ENCODE measurements around the gene ATOH8. TPM values are rescaled to one million over a fixed set of nuclear protein-coding genes. Genes with fewer than 3 reads are reported as not detected.

ATOH8 gene
- total RNA-seq, 2 experiments from 2014 or later = not detected

GRCh38 chr2:85728342-85728741 lies 25.4 kb upstream of the ATOH8 start:
- H3K4me1 Mint-ChIP-seq = peaks cover 5% of the 10 kb centered on the region
- no peaks in the 10 kb centered on the region for H3K9me3 Mint-ChIP-seq
- no peaks in the 10 kb centered on the region for H3K36me3 Mint-ChIP-seq
- no peak overlapping the region for H3K27ac Mint-ChIP-seq
- H3K4me3 Mint-ChIP-seq = no peak overlapping the region
- H3K27me3 Mint-ChIP-seq = peaks cover 17% of the 10 kb centered on the region
- DNase-seq = no peak

GRCh38 chr2:85728883-85729824 lies 24.6 kb upstream of the ATOH8 start:
- Mint-ChIP-seq H3K27ac (no peak overlapping the region), H3K4me1 (peaks cover 5% of the 10 kb centered on the region), H3K36me3 (no peaks in the 10 kb centered on the region), H3K27me3 (peaks cover 19% of the 10 kb centered on the region), H3K9me3 (no peaks in the 10 kb centered on the region), H3K4me3 (no peak overlapping the region)
- DNase-seq = peak; percentile 77

GRCh38 chr2:85729825-85730510 lies 23.8 kb upstream of the ATOH8 start:
- DNase-seq = no peak
- H3K27ac Mint-ChIP-seq = no peak overlapping the region
- no peak overlapping the region for H3K4me3 Mint-ChIP-seq
- no peaks in the 10 kb centered on the region for H3K9me3 Mint-ChIP-seq
- peaks cover 5% of the 10 kb centered on the region for H3K4me1 Mint-ChIP-seq
- peaks cover 20% of the 10 kb centered on the region for H3K27me3 Mint-ChIP-seq
- no peaks in the 10 kb centered on the region for H3K36me3 Mint-ChIP-seq

- no peak overlapping the region for H3K27ac Mint-ChIP-seq
- H3K4me3 Mint-ChIP-seq = no peak overlapping the region
- no peaks in the 10 kb centered on the region for H3K9me3 Mint-ChIP-seq
These were observed 23.0 kb upstream of the ATOH8 start for GRCh38 chr2:85730686-85731230.

GRCh38 chr2:85731606-85732005 lies 22.2 kb upstream of the ATOH8 start:
- DNase-seq = no peak
- Mint-ChIP-seq H3K4me1 (peaks cover 5% of the 10 kb centered on the region), H3K9me3 (no peaks in the 10 kb centered on the region), H3K27me3 (peaks cover 20% of the 10 kb centered on the region), H3K4me3 (no peak overlapping the region), H3K36me3 (no peaks in the 10 kb centered on the region), H3K27ac (no peak overlapping the region)

More at GRCh38 chr2:85730686-85731230, 23.0 kb upstream of the ATOH8 start:
- Mint-ChIP-seq H3K4me1 (peaks cover 5% of the 10 kb centered on the region), H3K36me3 (no peaks in the 10 kb centered on the region), H3K27me3 (peaks cover 20% of the 10 kb centered on the region)
- no peak for DNase-seq

- no peak overlapping the region for H3K27ac Mint-ChIP-seq
- DNase-seq = no peak
- no peak overlapping the region for H3K4me3 Mint-ChIP-seq
- H3K4me1 Mint-ChIP-seq = peaks cover 5% of the 10 kb centered on the region
- no peaks in the 10 kb centered on the region for H3K9me3 Mint-ChIP-seq
- peaks cover 20% of the 10 kb centered on the region for H3K27me3 Mint-ChIP-seq
- no peaks in the 10 kb centered on the region for H3K36me3 Mint-ChIP-seq
These were observed 21.2 kb upstream of the ATOH8 start for GRCh38 chr2:85732467-85733120.

GRCh38 chr2:85733121-85733960 lies 20.4 kb upstream of the ATOH8 start:
- no peak overlapping the region for H3K4me3 Mint-ChIP-seq
- no peaks in the 10 kb centered on the region for H3K9me3 Mint-ChIP-seq
- H3K36me3 Mint-ChIP-seq = no peaks in the 10 kb centered on the region
- no peak for DNase-seq
- H3K27me3 Mint-ChIP-seq = peaks cover 16% of the 10 kb centered on the region
- H3K4me1 Mint-ChIP-seq = peaks cover 5% of the 10 kb centered on the region
- no peak overlapping the region for H3K27ac Mint-ChIP-seq

GRCh38 chr2:85734015-85734414 lies 19.8 kb upstream of the ATOH8 start:
- Mint-ChIP-seq H3K9me3 (no peaks in the 10 kb centered on the region), H3K36me3 (no peaks in the 10 kb centered on the region), H3K27ac (no peak overlapping the region), H3K4me1 (peaks cover 1% of the 10 kb centered on the region), H3K4me3 (no peak overlapping the region), H3K27me3 (peaks cover 10% of the 10 kb centered on the region)
- no peak for DNase-seq

- no peaks in the 10 kb centered on the region for H3K4me1 Mint-ChIP-seq
- no peaks in the 10 kb centered on the region for H3K9me3 Mint-ChIP-seq
- peaks cover 3% of the 10 kb centered on the region for H3K27me3 Mint-ChIP-seq
- H3K36me3 Mint-ChIP-seq = no peaks in the 10 kb centered on the region
- H3K27ac Mint-ChIP-seq = no peak overlapping the region
- no peak for DNase-seq
- no peak overlapping the region for H3K4me3 Mint-ChIP-seq
These were observed 18.7 kb upstream of the ATOH8 start for GRCh38 chr2:85734942-85735608.

- peaks cover 3% of the 10 kb centered on the region for H3K27me3 Mint-ChIP-seq
- no peak overlapping the region for H3K4me3 Mint-ChIP-seq
These were observed 18.1 kb upstream of the ATOH8 start for GRCh38 chr2:85735691-85736090.

GRCh38 chr2:85736456-85737355 lies 17.1 kb upstream of the ATOH8 start:
- Mint-ChIP-seq H3K9me3 (no peaks in the 10 kb centered on the region), H3K36me3 (no peaks in the 10 kb centered on the region), H3K27ac (no peak overlapping the region), H3K4me3 (no peak overlapping the region), H3K27me3 (peaks cover 8% of the 10 kb centered on the region), H3K4me1 (no peaks in the 10 kb centered on the region)
- no peak for DNase-seq

More at GRCh38 chr2:85735691-85736090, 18.1 kb upstream of the ATOH8 start:
- H3K9me3 Mint-ChIP-seq = no peaks in the 10 kb centered on the region
- no peaks in the 10 kb centered on the region for H3K4me1 Mint-ChIP-seq
- H3K36me3 Mint-ChIP-seq = no peaks in the 10 kb centered on the region
- no peak overlapping the region for H3K27ac Mint-ChIP-seq
- no peak for DNase-seq

- H3K27me3 Mint-ChIP-seq = peaks cover 16% of the 10 kb centered on the region
- H3K4me1 Mint-ChIP-seq = no peaks in the 10 kb centered on the region
- DNase-seq = no peak
- H3K36me3 Mint-ChIP-seq = no peaks in the 10 kb centered on the region
- no peaks in the 10 kb centered on the region for H3K9me3 Mint-ChIP-seq
- H3K27ac Mint-ChIP-seq = no peak overlapping the region
- H3K4me3 Mint-ChIP-seq = no peak overlapping the region
These were observed 16.3 kb upstream of the ATOH8 start for GRCh38 chr2:85737481-85737880.

GRCh38 chr2:85737961-85738360 lies 15.8 kb upstream of the ATOH8 start:
- Mint-ChIP-seq H3K27me3 (peaks cover 21% of the 10 kb centered on the region), H3K27ac (no peak overlapping the region), H3K4me3 (no peak overlapping the region), H3K9me3 (no peaks in the 10 kb centered on the region), H3K36me3 (no peaks in the 10 kb centered on the region), H3K4me1 (no peaks in the 10 kb centered on the region)
- no peak for DNase-seq
